GM18499 (cell line): ENCODE measurements around the gene TBX6.

Source experiments
- ATAC-seq: cut with Tn5 transposase; IDR thresholded peaks from one replicate; pipeline ENCODE4 v1.9.1; 2021; ENCODE audit warnings: moderate number of reproducible peaks; ENCODE audit not compliant: insufficient read depth, unreplicated experiment

Gene TBX6

DNA sequence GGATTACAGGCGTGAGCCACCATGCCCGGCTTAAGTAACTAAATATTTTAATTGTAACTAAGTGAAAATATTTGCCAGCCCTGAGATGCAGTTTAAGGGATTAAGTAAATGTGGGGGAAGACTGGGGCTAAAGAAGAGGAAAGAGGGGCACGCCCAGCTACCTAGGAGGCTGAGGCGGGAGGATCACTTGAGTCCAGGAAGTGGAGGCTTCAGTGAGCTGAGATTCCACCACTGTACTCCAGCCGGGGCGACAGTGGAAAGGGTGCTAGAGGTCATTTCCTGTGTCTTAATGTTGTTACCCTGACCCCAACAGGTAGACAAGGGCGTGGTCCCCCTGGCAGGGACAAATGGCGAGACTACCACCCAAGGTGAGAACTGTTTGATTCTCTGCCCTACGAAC, 23.4 kb downstream of the TBX6 start:
- no peak for ATAC-seq

DNA sequence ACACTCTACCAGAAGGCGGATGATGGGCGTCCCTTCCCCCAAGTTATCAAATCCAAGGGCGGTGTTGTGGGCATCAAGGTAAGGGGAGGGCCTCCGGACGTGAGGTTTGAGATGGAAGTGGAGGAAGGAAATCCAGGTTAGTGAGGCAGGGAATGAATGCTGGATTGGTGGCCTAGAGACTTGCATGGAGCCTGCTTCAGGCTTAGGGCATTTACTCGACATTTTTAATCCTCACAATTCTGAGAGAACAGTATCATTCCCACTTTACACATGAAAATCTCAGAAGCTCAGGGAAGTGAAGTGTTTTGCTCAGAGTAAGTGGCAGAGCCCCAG, 24.2 kb downstream of the TBX6 start:
- ATAC-seq = no peak

DNA sequence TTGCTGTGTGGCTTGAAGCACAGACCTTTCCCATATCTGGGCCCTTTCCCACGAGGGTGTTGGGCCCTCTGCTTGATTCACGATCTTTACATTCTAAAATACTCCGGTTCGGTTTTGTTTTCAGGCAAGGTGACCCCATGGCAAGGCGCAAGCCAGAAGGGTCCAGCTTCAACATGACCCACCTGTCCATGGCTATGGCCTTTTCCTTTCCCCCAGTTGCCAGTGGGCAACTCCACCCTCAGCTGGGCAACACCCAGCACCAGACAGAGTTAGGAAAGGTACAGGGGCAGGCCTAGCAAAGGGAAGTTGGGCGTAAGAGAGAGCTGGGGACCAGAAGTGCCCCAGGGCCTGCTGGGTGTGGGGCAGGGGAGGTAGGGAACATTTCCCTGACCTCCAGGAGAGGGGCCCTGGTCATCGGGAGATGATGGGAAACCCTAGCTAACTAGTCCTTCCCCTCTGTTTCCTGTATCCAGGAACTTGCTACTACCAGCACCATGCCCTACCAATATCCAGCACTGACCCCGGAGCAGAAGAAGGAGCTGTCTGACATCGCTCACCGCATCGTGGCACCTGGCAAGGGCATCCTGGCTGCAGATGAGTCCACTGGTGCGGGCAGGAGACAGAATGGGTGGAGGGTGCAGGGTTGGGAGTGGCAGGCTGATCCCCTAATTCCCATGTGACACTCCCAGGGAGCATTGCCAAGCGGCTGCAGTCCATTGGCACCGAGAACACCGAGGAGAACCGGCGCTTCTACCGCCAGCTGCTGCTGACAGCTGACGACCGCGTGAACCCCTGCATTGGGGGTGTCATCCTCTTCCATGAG, 24.8 kb downstream of the TBX6 start:
- ATAC-seq = no peak

DNA sequence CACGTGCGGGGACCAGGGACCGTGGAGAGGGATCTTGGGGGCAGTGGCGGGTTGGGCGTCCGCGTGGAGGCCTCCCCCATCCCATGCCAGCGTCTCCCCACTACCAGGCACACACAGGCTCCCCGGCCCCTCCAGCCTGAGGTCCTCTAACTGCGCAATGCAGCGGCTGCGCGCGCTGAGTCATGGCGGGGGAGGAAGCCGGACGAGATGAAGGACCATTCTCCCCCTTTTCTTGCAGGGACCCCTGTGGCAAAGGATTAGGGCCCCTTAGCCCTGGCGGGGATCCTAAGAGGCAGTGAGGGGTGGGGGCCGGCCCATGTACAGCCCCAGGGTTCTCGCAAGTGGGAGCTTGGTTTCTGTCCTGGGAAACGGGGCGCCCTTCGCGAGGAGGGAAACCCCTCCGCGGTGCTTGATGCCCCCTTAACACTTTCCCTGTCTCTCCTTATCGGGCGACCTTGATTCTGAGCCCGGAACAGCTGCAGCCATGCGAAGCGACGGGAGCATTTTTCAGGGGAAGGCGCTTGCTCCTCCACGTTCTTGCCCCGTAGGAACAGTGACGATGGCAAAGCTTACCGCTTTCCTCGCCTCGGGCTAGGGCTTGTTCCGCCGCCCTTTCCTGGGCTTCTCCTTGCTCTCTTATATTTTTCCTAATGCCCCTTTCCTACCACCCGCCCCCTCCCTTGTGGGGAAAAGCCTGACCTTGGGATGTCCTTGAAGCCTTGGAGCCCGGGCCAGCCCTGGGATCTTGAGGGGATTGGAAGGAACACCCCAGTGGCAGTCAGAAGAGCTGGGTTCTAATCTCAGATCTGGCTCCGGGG, 25.6 kb downstream of the TBX6 start:
- no peak for ATAC-seq

DNA sequence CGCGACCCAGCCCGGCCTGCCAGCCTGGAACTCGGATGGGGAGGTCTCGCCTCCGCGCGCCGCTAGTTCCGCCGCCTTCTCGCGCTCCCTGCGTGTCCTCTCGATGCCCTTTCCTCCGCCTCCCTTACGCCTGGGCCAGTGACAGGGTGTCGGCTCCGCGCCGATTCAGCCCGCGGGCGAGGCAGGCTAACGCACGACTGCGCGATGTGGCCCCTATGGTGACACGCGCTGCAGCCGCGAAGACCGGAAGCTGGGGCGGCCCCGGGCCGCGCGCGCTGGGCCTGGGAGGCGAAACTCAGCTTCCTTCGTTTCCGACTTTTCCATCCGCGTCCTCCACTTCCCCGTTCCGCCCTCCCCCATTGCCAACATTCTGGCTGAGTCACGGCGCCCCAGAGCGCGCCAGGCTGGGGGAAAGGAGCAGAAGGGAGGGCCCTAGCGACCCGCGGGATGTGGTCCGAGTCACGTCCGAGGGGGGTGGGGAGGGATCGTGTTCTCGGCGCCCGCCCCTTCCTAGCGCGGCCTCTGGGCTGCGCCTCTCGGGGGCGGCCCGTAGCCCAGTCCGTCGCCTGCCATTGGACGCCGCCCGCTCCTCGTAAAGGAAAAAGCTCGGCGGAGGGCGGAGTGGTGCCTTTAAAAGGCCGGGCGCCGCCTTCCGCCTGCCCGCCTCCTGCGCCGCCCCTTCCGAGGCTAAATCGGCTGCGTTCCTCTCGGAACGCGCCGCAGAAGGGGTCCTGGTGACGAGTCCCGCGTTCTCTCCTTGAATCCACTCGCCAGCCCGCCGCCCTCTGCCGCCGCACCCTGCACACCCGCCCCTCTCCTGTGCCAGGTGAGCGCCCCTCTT, 26.4 kb downstream of the TBX6 start, which contains the start of gene ALDOA:
Gene ALDOA, plus strand, starts transcription at position 659 of the 841 bp plus-strand sequence. CDS start 1,138 bp downstream, outside the sequence.
- peak; percentile 47 for ATAC-seq

DNA sequence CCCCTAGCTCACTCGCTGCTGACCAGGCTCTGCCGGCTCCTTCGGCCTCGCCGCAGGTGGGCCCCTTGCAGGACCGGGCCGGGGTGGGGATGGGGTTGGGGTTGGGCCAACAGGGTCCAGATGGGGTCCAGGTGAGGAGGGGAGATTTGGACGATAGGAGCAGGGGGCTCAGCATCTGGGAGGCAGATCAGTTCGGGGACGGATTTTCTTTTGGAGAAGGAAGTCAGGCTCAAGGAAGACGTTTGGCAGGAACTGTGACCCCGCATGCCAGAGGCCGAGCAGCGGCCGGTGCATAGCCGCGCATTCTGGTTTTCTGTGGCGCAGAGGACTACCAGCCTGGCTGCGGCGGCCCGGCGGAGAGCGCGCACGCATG, 27.0 kb downstream of the TBX6 start:
- ATAC-seq = no peak

- no peak for ATAC-seq
Observed at GRCh38 chr16:30063893-30064728, 27.6 kb downstream of the TBX6 start.

- ATAC-seq = no peak
Observed at GRCh38 chr16:30063278-30063892, 28.3 kb downstream of the TBX6 start.

- no peak for ATAC-seq
Observed at GRCh38 chr16:30060836-30061554, 30.7 kb downstream of the TBX6 start.

DNA sequence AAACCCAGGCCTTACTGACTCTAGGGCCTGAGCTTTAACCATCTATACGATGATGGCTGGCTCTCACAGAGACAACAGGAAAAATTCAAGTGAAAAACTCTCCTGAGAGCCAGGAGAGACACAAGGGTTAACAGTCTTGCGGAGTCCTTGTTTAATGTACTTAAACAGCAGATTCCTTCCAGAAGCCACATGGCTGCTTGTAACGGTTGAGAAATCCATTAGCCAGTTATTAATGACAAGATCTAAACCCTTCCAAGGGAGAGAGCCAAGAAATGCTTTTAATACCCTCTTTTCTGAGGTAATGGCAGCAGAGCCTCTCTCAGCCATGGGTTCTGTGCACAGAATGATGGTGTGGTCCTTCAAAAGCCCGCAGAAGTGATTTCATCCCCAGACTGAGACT, 31.4 kb downstream of the TBX6 start:
- ATAC-seq = no peak

GRCh38 chr16:30054959-30055553, 36.7 kb downstream of the TBX6 start:
- ATAC-seq = no peak

DNA sequence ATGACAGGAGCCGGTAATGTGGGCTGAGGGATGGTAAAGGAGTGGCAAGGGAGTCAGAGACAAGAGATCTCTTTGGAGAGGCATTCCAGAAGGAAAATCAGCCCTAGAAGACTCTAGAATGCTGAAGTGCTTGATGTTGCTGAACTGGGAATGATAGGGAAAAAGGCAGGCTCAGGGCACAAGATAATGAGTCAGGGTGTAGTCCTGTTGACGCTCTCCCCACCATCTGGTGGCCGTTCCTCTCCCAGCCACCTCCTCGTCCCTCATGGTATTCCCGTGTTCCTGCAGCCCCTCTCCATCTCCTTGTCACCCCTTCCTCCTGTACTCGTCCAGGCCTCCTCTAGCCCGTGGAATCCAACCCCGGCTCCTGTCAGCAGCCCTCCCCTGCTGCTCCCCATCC, 37.3 kb downstream of the TBX6 start:
- no peak for ATAC-seq

DNA sequence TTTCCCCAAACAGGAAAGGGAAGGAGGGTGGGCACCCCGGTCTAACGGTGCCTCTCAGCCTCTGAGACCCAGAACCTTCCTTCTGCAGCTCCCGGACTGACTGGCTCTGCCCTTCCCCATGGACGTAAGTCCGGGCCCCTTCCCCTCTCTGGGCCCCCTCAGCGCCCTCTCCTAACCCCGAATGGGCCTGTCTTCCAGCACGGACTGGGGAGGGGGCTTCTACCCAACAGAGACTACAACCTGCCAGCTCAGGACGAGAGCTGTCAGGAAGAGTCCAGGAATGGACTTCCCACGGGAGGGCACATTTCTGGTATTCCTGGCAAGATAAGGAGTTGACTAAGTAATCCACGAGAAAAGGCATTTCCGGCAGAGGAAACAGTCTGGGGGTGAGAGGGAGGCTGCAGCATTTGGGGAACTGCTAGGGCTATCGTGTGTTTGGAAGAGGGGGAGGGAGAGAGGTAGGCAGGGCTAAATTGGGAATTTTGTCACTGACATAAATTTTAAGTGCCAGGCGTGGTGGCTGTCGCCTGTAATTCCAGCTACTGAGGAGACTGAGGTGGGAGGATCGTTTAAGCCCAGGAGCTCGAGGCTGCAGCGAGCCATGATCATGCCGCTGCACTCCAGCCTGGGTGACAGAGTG, 38.2 kb downstream of the TBX6 start:
- ATAC-seq = no peak

- no peak for ATAC-seq
Observed at GRCh38 chr16:30052671-30053372, 38.9 kb downstream of the TBX6 start.

DNA sequence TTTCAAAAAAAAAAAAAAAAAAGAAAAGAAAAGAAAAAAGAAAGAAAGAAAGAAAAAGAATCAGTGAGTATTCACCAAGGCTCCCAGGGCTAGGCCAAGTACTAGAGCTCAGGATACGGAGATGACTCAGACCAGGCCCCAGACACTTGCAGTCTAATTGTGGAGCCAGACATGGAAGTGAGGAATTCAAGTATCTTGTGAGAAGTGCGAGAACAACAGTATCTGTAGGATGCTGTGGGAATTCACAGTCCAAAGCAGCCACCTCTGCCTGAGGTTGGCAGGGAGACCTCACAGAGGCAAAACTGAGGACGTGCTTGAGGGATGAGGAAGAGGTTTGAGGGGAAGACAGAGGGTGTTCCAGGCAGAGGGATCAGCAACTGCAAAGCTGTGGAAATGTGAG, 40.2 kb downstream of the TBX6 start:
- no peak for ATAC-seq

DNA sequence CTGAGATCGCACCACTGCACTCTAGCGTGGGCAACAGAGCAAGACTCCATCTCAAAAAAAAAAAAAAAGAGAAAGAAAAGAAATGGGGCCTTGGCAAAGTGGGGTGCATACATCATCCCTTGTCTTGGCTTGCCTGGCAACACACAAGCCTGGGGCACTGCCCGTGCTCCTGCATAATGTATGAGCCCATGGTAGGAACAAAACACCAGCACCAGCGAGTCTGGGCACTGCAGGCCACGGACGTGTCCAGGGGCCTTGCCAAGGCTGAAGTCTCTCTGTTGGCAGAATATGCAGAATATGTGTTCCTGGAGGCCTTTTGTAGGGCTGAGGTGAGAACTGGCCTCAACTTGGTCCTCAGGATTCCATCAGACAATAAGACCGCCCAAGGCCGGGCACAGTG, 41.9 kb downstream of the TBX6 start:
- no peak for ATAC-seq

- ATAC-seq = no peak
Observed at GRCh38 chr16:30046588-30046987, 45.1 kb downstream of the TBX6 start.
